HepG2 (cell line): ENCODE data around the gene GGT1. TPM values are rescaled to one million over a fixed set of nuclear protein-coding genes. Genes with fewer than 3 reads are reported as not detected.

Experiments used
- CENPX ChIP-seq: sonication (generic); formaldehyde crosslinking; IDR thresholded peaks from 2 replicates; pipeline ENCODE4 v1.9.0; 2021; ENCODE audit warnings: mild to moderate bottlenecking, missing genetic modification reagents, moderate library complexity
- CSRNP2 ChIP-seq: sonication (generic); formaldehyde crosslinking; conservative IDR thresholded peaks from 2 replicates; pipeline ENCODE4 v1.8.0; 2022; ENCODE audit warnings: low read depth, missing genetic modification reagents
- FOXO4 ChIP-seq: sonication (generic); formaldehyde crosslinking; conservative IDR thresholded peaks from 2 replicates; pipeline ENCODE4 v1.8.1; 2023; ENCODE audit warnings: missing genetic modification reagents
- HMGXB4 ChIP-seq, 2 experiments: sonication (generic) in 1 of 2; formaldehyde crosslinking in 1 of 2; IDR thresholded peaks; 2 replicates each; pipeline versions ENCODE4 v1.4.0 to v1.6.1; 2018 to 2020; ENCODE audit warnings: missing genetic modification reagents in 2 of 2, borderline replicate concordance in 1 of 2, low read depth in 1 of 2, mild to moderate bottlenecking in 1 of 2, missing biosample characterization in 1 of 2
- KIAA2018 ChIP-seq: sonication (generic); formaldehyde crosslinking; IDR thresholded peaks from 2 replicates; pipeline ENCODE4 v1.5.0; 2020; ENCODE audit warnings: mild to moderate bottlenecking, missing genetic modification reagents, borderline replicate concordance
- MEIS1 ChIP-seq: sonication (generic); formaldehyde crosslinking; IDR thresholded peaks from 2 replicates; pipeline ENCODE4 v1.9.0; 2021; ENCODE audit warnings: mild to moderate bottlenecking, missing genetic modification reagents, moderate library complexity, borderline replicate concordance
- PATZ1 ChIP-seq: sonication (generic); formaldehyde crosslinking; IDR thresholded peaks from 2 replicates; pipeline ENCODE4 v1.4.0; 2020; ENCODE audit warnings: missing genetic modification reagents
- ZNF543 ChIP-seq: sonication (generic); formaldehyde crosslinking; IDR thresholded peaks from 2 replicates; pipeline ENCODE4 v1.4.0; 2020; ENCODE audit warnings: mild to moderate bottlenecking, missing genetic modification reagents
- ZNF788 ChIP-seq: sonication (generic); formaldehyde crosslinking; IDR thresholded peaks from 2 replicates; pipeline ENCODE4 v1.5.0; 2020; ENCODE audit warnings: mild to moderate bottlenecking, missing genetic modification reagents, borderline replicate concordance
- ZSCAN20 ChIP-seq: sonication (generic); formaldehyde crosslinking; IDR thresholded peaks from 2 replicates; pipeline ENCODE4 v1.4.0; 2020; ENCODE audit warnings: missing genetic modification reagents, mild to moderate bottlenecking, borderline replicate concordance
- polyA plus RNA-seq, 8 experiments: library from polyadenylated mRNA; depleted of rRNA in 3 of 8; stranded (reverse) in 7 of 8; unstranded in 1 of 8; fragments of >200 nt; fragmentation: Illumina TruSeq in 4 of 8; extraction: Trizol in 4 of 8; gene quantifications; 2 replicates each; pipeline versions ENCODE4 v1.2.1 to v1.2.3, GENCODE V29; 2011 to 2016; ENCODE audit warnings: low read depth in 4 of 8, missing spikeins in 1 of 8, mixed read lengths in 1 of 8; ENCODE audit not compliant: insufficient read depth in 1 of 8
- total RNA-seq, 5 experiments: library from RNA; depleted of rRNA; stranded (reverse); fragments of >200 nt; fragmentation: Illumina TruSeq; extraction: Trizol; gene quantifications; 2 replicates each; pipeline ENCODE4 v1.2.3, GENCODE V29; 2016; ENCODE audit warnings: low read depth in 1 of 5

GGT1 gene
- total and polyA plus RNA-seq, 2 of the 13 experiments (the other 11 are each of a cell fraction or from before 2014, with no cell fraction given) = 29.9 to 103 TPM

GRCh38 chr22:24578355-24579257, 24.4 kb upstream of the GGT1 start (continued):
- TF ChIP-seq KIAA2018 (CRISPR knock-in tag) (no peak), CSRNP2 (no peak), ZNF788 (CRISPR knock-in tag) (no peak), CENPX (CRISPR knock-in tag) (no peak), MEIS1 (CRISPR knock-in tag) (no peak), ZNF543 (CRISPR knock-in tag) (no peak), HMGXB4 (CRISPR knock-in tag; IDR thresholded peaks at IDR 0.05; ENCODE audit: borderline replicate concordance in 1 of 2, low read depth in 1 of 2) (peak in 1 of 2 experiments; percentile 59; a peak in 1 of 4 replicates), PATZ1 (CRISPR knock-in tag) (peak; percentile 62), FOXO4 (0 out of 2 replicates have a peak, but pooled peaks have one; percentile 72), ZSCAN20 (no peak)
